Measurements from ENCODE around the gene AMZ1.

AMZ1 gene

GRCh38 chr7:2680256-2680655 lies 7.7 kb upstream of the AMZ1 start:
- DNase-seq (ENCODE audit: low read depth): no peak
- no peak overlapping the region for H3K4me3 ChIP-seq (ENCODE audit: low read depth, low read length)
- TF ChIP-seq CTCF (IDR thresholded peaks at IDR 0.05; ENCODE audit: insufficient read depth, low read depth, low read length, missing control alignments): no peak

- TF ChIP-seq CTCF (IDR thresholded peaks at IDR 0.05; ENCODE audit: insufficient read depth, low read depth, low read length, missing control alignments): peak; percentile 72
- DNase-seq (ENCODE audit: low read depth): peak; percentile 65
- no peak overlapping the region for H3K4me3 ChIP-seq (ENCODE audit: low read depth, low read length)
Observed at GRCh38 chr7:2680792-2681490, 7.1 kb upstream of the AMZ1 start.

GRCh38 chr7:2681929-2682799 lies 5.8 kb upstream of the AMZ1 start:
- no peak overlapping the region for H3K4me3 ChIP-seq (ENCODE audit: low read depth, low read length)
- DNase-seq (ENCODE audit: low read depth): no peak
- no peak for TF ChIP-seq CTCF (IDR thresholded peaks at IDR 0.05; ENCODE audit: insufficient read depth, low read depth, low read length, missing control alignments)

- no peak for TF ChIP-seq CTCF (IDR thresholded peaks at IDR 0.05; ENCODE audit: insufficient read depth, low read depth, low read length, missing control alignments)
- H3K4me3 ChIP-seq (ENCODE audit: low read depth, low read length): no peak overlapping the region
- DNase-seq (ENCODE audit: low read depth): no peak
Observed at GRCh38 chr7:2684501-2684900, 3.5 kb upstream of the AMZ1 start.

- TF ChIP-seq CTCF (IDR thresholded peaks at IDR 0.05; ENCODE audit: insufficient read depth, low read depth, low read length, missing control alignments): no peak
- no peak for DNase-seq (ENCODE audit: low read depth)
- no peak overlapping the region for H3K4me3 ChIP-seq (ENCODE audit: low read depth, low read length)
Observed at GRCh38 chr7:2686101-2686500, 1.9 kb upstream of the AMZ1 start.

- DNase-seq (ENCODE audit: low read depth): no peak
- H3K4me3 ChIP-seq (ENCODE audit: low read depth, low read length): no peak overlapping the region
- no peak for TF ChIP-seq CTCF (IDR thresholded peaks at IDR 0.05; ENCODE audit: insufficient read depth, low read depth, low read length, missing control alignments)
Observed at GRCh38 chr7:2687338-2687869, 598 bp upstream of the AMZ1 start.

Measured in GM12865 (cell line).